Activated B cell treated with CpG ODN at 0.5 μM for 24 hours (primary cell): ENCODE data around the gene KL. TPM values are rescaled to one million over a fixed set of nuclear protein-coding genes. Genes with fewer than 3 reads are reported as not detected.

Experiments used
- ATAC-seq: fragments of 200-7000 bp; cut with Tn5 transposase; one replicate; pipeline ENCODE4 v1.10.0; 2021; ENCODE audit warnings: low read depth, mild to moderate bottlenecking, moderate library complexity
- CTCF ChIA-PET: fragments of 350-600 bp; sonication (Branson Sonifier 250); formaldehyde crosslinking; loops from one replicate; lab custom pipeline; 2021; ENCODE audit warnings: antibody characterized with exemption; lab: Charles Lee
- POLR2A ChIA-PET: fragments of 350-600 bp; sonication (Branson Sonifier 250); formaldehyde crosslinking; loops from one replicate; lab custom pipeline; 2021; ENCODE audit warnings: antibody characterized with exemption; lab: Charles Lee
- DNase-seq: peaks from one replicate; pipeline ENCODE4 v3.0.0; 2022
- H3K27ac Mint-ChIP-seq: one replicate; pipeline ENCODE4 v1.8.0; 2020; ENCODE audit warnings: mixed read lengths
- H3K27me3 Mint-ChIP-seq: one replicate; pipeline ENCODE4 v1.8.0; 2021; ENCODE audit warnings: mixed read lengths
- H3K36me3 Mint-ChIP-seq: one replicate; pipeline ENCODE4 v1.8.0; 2021; ENCODE audit warnings: low read depth, mixed read lengths
- H3K4me1 Mint-ChIP-seq: one replicate; pipeline ENCODE4 v1.8.0; 2021; ENCODE audit warnings: mixed read lengths
- H3K4me3 Mint-ChIP-seq: one replicate; pipeline ENCODE4 v1.8.0; 2020; ENCODE audit warnings: mild to moderate bottlenecking, mixed read lengths
- H3K9me3 Mint-ChIP-seq: one replicate; pipeline ENCODE4 v1.8.0; 2020; ENCODE audit warnings: mixed read lengths
- intact Hi-C: fragments of 100-400 bp; cut with micrococcal nuclease; formaldehyde crosslinking; loops from one replicate; pipeline ENCODE4 v1.15.1; 2024
- total RNA-seq: library from RNA; stranded (reverse); gene quantifications from 2 replicates; pipeline ENCODE4 v1.2.3, GENCODE V29; 2022
- TF ChIP-seq, protein P1 (sequence below): fragments of 200-600 bp; IDR thresholded peaks from one replicate; pipeline ENCODE4 v1.8.0; 2022; ENCODE audit warnings: antibody characterized with exemption, mild to moderate bottlenecking

Gene KL
- total RNA-seq, 1 donor from 2014 or later = 0.07 TPM

DNA sequence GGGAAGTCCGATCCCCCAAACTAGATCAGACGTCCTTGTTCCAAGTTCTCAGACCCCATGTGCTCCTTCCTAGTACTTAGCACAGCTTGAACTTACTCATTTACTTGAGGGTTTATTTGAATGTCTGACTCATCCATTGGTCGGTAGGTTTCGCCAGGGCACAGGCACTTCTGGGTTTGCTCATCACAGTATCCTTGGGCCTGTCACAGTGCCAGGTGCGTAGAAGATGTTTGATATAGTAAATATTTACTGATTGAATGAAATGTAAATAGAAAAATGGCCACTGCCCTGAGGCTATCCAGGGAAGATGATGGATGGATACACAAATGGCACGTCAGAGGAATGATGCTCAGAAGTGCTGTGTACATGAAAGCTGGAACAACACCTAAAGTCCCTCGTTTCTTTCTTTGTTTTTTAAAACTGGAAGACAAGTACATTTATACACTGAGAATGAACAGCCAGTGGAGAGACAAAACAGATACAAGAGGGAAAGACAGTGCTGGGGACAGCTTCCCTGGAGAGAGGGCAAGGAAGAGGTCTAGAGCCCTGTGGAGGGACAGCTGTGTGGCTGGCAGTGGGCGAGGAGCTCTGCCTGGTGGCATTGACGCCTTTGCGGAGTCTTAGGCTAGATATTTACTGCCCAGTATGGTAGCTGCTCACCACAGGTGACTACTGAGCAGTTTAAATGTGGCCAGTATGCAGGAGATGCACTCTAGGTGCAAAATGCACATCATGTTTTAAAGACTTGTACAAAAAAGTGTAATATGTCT is 31.2 kb upstream of the KL start:
- CTCF ChIA-PET = no interaction called here
- Mint-ChIP-seq H3K4me3 (no peak overlapping the region), H3K4me1 (peaks cover 6% of the 10 kb centered on the region), H3K27ac (no peak overlapping the region), H3K27me3 (no peaks in the 10 kb centered on the region), H3K9me3 (peaks cover 4% of the 10 kb centered on the region), H3K36me3 (no peaks in the 10 kb centered on the region)
- ATAC-seq = no peak
- no peak for DNase-seq
- POLR2A ChIA-PET = no interaction called here
- TF ChIP-seq, protein P1, sequence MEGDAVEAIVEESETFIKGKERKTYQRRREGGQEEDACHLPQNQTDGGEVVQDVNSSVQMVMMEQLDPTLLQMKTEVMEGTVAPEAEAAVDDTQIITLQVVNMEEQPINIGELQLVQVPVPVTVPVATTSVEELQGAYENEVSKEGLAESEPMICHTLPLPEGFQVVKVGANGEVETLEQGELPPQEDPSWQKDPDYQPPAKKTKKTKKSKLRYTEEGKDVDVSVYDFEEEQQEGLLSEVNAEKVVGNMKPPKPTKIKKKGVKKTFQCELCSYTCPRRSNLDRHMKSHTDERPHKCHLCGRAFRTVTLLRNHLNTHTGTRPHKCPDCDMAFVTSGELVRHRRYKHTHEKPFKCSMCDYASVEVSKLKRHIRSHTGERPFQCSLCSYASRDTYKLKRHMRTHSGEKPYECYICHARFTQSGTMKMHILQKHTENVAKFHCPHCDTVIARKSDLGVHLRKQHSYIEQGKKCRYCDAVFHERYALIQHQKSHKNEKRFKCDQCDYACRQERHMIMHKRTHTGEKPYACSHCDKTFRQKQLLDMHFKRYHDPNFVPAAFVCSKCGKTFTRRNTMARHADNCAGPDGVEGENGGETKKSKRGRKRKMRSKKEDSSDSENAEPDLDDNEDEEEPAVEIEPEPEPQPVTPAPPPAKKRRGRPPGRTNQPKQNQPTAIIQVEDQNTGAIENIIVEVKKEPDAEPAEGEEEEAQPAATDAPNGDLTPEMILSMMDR = no peak
- intact Hi-C loops = no loop called here

DNA sequence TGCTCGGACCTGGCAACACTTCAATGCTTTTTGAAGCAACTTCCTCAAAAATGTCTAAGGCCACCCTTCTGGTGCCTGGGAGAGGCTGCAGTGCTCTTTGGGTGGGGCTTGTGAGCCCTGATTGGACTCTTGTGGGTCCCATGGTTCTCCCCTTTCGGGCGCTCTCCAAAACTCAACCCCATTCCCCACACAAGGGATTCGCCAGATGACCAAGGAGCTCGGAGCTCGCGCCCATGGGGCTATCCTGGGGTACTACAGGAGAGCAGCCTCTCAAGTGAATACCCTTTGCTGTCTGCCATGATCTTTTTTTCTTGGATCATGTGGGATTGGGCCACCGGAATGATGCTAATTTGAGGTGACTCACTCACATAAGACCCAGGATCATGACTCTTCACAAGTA is 29.7 kb upstream of the KL start:
- CTCF ChIA-PET = no interaction called here
- Mint-ChIP-seq H3K4me3 (no peak overlapping the region), H3K36me3 (no peaks in the 10 kb centered on the region), H3K27me3 (peaks cover 1% of the 10 kb centered on the region), H3K27ac (no peak overlapping the region), H3K9me3 (peaks cover 4% of the 10 kb centered on the region), H3K4me1 (peaks cover 6% of the 10 kb centered on the region)
- DNase-seq = no peak
- ATAC-seq = no peak
- TF ChIP-seq, protein P1 = no peak
- intact Hi-C loops = no loop called here
- POLR2A ChIA-PET = no interaction called here

DNA sequence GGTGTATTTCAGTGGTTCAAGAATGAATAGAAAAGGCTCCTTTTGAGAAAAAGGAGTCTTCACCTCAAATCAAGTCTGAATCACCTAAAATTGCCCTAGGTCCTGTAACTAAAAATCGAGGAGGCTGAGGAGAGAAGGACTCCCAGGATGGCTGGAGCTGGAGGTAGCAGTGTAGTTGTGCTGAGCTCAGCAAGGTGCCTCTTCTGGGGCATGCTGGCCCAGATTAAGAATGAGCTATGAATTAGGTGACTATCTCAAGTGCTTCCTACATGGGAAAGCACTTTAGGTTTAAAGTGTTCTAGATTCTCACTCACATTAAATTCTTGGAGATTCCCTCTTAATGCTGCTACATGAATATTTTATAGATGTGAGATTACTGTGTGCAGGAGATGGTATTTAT is 28.8 kb upstream of the KL start:
- POLR2A ChIA-PET = no interaction called here
- TF ChIP-seq, protein P1 = no peak
- H3K4me3 Mint-ChIP-seq = no peak overlapping the region
- H3K36me3 Mint-ChIP-seq = no peaks in the 10 kb centered on the region
- CTCF ChIA-PET = no interaction called here
- H3K4me1 Mint-ChIP-seq = peaks cover 6% of the 10 kb centered on the region
- H3K27me3 Mint-ChIP-seq = peaks cover 2% of the 10 kb centered on the region
- peaks cover 4% of the 10 kb centered on the region for H3K9me3 Mint-ChIP-seq
- DNase-seq = no peak
- no peak overlapping the region for H3K27ac Mint-ChIP-seq
- intact Hi-C loops = no loop called here
- ATAC-seq = no peak

DNA sequence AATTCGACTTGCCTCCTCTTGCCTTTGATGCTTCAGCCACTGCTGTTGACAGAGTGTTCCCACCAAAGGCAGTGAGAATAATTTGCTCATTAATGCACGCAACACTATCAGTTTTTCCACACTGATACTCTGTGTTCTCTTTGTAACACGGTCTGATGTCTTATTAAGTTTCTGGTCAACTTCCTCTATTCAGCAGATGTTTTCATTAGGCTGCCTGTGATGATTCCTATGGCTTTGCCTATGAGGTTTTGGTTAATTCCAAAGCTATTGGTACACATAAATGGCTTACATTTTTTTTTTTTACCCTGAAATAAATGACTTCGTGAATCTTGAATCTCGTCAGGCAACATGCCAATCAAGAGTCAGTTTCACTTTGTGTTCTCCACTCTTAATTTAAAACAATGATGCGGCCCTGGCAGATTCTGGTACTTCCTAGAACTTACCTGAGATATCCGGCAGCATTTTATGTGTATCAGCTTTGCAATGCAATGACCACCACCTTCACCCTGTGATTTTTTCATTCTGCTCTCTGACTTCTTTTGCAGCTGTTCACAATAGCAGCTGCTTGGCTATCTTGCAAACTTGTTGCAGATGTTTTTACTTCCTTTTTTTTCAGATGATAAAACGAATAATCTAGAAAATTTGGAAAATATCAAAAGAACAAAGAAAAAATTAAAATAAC is 27.5 kb upstream of the KL start:
- peaks cover 6% of the 10 kb centered on the region for H3K4me1 Mint-ChIP-seq
- H3K9me3 Mint-ChIP-seq = peaks cover 4% of the 10 kb centered on the region
- DNase-seq = no peak
- H3K27me3 Mint-ChIP-seq = peaks cover 2% of the 10 kb centered on the region
- POLR2A ChIA-PET = no interaction called here
- no peak for ATAC-seq
- H3K36me3 Mint-ChIP-seq = no peaks in the 10 kb centered on the region
- no peak overlapping the region for H3K27ac Mint-ChIP-seq
- CTCF ChIA-PET = no interaction called here
- H3K4me3 Mint-ChIP-seq = no peak overlapping the region
- TF ChIP-seq, protein P1 = no peak
- intact Hi-C loops = no loop called here

DNA sequence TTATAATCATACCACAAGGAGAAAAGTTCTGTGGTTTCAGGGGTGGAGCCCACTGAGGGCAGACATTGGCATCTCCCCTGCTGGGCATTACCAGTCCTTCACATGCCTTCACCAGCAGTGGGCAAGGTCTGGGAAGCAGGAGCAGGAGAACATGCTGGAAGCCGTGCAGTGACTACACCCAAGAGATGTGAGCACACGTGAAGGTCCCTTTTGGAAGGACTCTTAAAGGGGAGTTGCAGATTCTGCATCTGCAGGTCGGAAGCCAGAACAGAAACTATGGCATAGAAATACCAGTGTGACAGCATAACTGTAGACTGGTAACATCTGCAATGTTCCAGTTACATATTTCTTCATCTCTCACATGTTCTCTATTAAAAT is 26.9 kb upstream of the KL start:
- Mint-ChIP-seq H3K36me3 (no peaks in the 10 kb centered on the region), H3K9me3 (peaks cover 3% of the 10 kb centered on the region), H3K27ac (no peak overlapping the region), H3K4me3 (no peak overlapping the region), H3K4me1 (peaks cover 6% of the 10 kb centered on the region), H3K27me3 (peaks cover 2% of the 10 kb centered on the region)
- TF ChIP-seq, protein P1 = no peak
- DNase-seq (no peak), ATAC-seq (no peak)
- ChIA-PET POLR2A (no interaction called here), CTCF (no interaction called here)
- intact Hi-C loops = no loop called here
